GM18907 (cell line): ENCODE measurements around the gene LRRC3C.
"Not testable (repeated sequence)": the region's sequence is repeated elsewhere in the genome, so short reads cannot be mapped to it uniquely, and the experiment has no call there.

Experiments used
- ATAC-seq: cut with Tn5 transposase; IDR thresholded peaks from one replicate; pipeline ENCODE4 v1.9.1; 2021; ENCODE audit warnings: mild to moderate bottlenecking, moderate library complexity; ENCODE audit not compliant: unreplicated experiment

LRRC3C gene

DNA sequence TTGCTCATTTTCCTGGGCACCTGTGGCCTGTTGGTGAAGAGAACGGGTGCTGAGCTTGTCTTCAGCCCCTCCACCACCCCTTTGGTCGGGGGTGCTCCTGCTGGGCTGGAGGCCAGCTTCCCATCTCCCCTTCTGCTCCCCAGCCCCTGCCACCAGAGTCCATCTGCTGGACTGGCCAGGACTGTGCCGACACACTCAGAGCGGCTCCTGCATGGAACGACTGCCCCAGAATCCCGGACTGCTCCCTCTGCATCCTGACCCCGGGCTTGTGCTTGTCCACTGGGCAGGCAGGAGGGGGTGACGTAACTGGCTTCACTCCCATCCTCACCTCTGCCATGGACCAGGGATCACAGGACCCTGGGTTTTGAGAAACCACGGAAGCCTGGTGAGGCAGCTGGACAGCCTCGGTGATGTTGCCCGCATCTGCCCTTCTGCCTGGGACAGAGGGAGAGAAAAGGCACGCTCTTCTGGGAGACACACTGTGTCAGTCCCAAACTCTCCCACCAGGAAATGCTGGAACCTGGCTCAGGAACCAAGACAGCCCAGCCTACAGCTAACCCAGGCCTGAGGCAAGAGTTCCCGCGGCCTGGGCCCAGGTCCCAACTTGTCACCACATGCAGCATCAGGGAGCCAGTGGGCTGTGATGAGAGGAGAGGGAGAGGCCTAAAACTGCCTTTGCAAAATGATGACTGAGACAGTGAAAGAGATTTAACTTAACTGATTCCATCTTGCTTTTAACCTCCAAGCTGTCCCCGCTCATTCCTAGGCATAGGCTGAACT lies 19.2 kb downstream of the LRRC3C start:
- no peak for ATAC-seq

DNA sequence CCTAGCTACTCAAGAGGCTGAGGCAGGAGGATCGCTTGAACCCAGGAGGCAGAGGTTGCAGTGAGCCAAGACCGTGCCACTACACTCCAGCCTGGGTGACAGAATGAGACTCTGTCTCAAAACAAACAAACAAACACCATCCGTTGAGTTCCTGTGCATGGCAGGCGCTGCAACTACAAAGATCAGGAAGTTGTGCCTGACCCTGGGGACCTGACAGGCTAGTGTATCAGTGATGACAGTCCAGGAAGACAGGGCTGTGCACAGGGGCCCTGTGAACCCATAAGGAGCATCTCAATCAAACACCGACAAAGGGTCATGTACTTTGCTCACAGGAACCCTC lies 20.9 kb downstream of the LRRC3C start:
- ATAC-seq, result not testable (repeated sequence)

DNA sequence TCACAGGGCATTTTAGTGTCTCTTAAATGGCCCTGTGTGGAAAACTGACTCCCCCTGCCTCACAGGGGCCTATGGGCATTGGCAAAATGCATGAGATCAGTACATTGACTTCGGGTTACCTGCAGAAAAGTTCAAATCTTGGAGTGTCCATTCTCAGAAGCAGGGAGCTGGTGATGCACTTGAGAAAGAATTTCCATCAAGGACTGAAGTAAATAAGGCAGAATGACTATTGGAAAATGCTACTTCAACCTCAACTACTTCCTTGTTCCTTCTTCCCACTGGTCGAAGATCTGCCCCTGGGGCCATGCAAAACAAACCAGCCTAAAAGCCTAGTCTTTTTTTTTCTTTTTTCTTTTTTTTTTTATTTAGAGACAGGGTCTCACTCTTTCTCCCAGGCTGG lies 21.5 kb downstream of the LRRC3C start:
- ATAC-seq, result no peak

DNA sequence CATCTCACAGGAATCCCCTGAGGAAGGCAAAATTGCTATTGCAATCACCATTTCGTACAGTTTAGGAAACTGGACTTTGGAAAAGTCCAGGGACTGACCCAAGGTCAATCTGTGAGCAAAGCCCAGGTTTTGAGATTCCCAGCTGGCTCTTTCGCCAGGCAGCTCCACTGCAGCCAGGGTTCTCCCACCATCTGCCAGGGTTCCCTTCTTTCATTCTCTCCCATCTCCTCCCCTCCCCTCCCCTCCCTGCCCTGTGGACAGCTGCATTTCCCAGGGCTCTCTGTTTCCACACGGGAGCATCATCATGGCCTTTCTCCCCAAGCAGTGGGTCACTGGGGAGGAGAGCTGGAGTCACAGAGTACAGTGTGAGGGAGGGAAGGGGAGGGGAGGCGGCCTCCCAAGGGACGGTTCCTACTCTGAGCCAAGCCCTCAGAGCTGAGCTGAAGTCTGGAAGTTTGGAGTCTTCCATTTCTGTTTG lies 23.4 kb downstream of the LRRC3C start:
- ATAC-seq, result no peak

DNA sequence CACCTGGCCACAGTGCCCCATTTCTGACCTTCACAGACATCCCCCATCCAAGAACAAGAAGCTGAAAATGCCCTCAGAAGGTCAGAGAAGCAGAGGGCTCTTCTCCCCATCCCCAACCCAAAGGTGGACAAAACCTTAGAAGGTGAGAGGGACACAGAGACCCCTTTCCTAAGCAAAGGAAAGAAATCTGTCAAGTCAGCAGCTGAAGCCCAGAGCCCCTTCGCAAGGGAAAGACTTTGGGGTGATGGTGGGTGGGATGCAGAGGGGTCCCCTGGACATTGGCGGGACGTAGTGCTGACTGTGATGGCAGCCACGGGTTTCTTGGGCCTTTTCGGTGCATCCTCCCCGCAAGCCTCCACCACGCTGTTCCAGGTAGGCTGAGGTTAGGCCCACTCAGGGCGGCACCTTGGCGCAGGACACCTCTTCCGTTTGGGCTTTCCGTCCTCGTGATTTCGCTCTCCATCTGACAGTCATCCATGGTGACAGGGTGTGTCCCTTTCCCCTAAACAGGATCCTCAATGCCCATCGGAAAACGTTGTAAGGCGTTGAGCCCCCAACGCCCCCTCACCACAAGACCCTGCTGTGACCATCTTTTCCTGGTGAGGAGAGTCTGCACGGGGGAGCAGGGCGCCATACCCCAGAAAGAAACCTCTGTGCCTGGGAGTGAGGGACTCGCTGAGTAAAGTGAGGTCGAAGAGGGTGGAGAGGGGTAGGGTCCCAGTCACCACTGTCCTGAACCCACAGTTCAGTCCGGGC lies 24.6 kb downstream of the LRRC3C start:
- ATAC-seq, result peak; percentile 5

DNA sequence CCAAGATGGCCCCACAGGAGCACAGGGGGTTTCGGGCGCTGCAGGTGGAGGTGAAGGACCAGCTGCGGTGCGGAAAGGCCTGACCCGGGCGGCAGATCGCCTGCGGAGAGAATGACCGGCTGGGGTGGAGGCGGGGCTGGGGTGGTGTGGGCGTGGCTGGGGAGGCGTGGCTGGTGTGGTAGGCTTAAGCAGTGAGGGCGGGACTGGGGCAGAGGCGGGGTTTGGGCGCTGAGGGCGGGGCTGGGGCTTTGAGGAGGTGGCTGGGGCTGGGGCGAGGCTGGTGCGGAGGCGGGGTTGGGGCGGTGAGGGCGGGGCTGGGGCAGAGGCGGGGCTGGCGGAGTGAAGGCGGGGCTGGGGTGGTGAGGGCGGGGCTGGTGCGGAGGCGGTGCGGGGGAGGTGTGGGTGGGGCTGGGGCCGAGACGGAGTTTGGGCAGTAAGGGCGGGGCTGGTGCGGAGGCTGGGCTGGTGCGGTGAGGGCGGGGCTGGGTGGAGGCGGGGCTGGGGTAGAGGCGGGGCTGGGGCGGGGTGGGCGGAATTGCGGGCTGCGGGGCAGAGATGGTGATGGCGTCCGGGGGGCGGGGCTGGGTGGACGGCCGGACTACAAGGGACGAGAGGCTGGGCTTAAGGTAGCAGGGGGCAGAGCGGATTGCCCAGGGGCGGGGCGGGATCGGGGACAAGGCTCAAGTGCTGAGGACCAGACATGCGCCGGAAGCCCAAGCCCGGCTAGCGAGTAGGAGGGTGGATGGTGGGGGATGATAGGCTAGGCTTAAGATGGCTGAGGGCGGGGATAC lies 25.3 kb downstream of the LRRC3C start:
- peak; percentile 67 for ATAC-seq

DNA sequence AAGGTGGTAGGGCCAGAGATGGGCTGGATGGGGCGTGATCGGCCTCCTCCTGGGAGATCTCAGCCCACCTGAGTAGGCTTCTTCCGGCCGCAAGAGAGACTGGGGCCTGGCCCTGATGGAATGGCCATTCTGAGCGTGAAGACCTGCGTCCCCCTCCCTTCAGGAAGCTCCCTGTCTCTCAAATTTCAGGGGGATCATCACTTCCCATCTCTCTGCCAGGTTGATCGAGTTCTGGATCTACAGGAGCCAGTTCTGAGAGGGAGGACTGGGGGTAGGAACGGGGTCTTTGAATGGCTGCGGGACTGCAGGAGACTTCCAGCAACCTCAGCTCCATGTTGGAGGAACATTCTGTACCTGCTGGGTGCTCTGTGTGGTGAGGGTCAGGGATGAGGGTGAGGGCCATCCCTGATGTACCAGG lies 25.9 kb downstream of the LRRC3C start:
- ATAC-seq, result peak; percentile 5

DNA sequence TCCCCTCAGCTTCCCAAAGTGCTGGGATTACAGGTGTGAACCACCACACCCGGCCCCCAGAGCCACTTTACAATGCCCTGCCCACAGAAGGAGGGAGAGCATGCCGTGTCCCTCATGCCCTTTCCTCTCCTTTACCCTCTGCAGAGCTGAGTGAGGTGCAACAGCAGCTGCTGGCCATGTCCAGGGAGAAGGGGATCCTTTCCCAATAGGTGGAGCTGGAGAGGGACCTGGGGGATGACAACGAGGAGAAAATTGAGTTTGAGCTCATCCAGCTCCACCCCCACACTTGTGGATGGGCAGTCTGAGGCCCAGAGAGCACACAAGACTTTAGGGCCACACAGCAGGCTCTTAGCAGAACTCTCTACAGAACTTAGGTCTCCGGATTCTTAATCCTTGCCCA lies 27.3 kb downstream of the LRRC3C start:
- no peak for ATAC-seq

DNA sequence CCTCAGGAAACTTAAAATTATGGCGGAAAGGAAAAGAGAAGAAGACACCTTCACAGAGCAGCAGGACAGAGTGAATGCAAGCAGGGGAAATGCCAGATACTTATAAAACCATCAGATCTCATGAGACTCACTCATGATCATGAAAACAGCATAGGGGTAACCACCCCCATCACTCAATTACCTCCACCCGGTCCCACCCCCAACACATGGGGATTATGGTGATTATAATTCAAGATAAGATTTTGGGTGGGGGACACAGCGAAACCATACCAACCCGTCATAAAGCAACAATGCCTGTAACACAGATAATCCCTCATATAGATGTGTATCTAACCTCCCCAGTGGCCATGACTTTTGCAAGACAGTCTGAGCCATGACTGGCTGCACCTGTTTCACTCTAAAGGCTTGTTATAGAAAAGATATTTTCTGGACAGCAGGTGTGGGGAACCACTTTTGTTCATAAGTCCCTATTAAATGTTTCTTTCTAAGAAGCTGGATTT lies 28.2 kb downstream of the LRRC3C start:
- ATAC-seq, result no peak

DNA sequence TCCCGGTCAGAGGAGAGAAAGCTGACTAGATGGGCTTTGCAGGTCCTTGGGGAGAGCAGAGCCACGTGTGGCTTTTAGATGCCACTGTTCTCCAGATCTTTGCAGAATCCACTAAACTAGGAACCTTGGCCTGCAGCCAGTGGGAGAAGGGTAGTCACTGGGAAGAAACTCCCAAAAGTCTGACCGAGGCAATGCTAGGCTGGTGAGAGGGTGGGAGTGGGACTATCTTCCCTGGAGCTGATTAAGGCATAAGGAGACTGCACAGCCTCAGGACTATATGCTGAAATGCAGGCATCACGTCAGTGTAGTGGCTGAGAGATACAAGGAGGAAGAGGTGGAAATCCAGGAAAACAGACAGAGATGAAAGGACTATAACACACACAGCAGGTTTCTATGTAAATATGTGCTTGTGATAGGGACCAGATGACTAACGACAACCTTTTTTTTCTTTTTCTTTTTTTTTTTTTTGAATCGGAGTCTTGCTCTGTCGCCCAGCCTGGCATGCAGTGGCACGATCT lies 33.1 kb downstream of the LRRC3C start:
- ATAC-seq, result no peak

DNA sequence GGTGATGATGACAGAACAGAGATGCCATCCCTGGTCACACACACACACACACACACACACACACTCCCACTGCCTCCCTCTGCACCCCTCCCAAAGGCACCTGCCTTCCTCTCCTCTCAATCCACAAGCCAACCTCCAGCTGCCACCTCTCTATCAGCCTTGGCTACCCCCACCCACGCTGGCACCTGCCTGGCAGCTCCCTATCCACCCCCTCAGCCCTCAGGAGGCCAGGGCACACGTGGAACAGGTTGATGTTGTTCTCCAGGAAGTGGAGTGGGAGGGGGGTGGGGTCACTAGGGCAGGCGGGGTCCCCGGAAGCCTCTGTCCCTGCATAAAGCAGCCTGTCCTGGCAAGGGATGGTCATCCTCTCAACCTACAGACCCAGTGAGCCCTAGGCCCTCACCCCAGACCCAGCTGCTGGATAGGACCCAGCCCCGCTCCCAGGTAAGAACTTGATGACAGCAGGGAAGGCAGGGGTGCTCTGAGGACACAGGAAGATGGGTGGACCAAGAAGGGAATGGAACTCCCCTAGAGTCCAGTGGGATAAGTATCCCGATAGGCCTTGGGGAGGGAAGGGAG lies 35.2 kb downstream of the LRRC3C start, which contains the start of gene GSDMA:
GSDMA (plus strand) TSS at position 363 of the 579 bp plus-strand sequence. CDS start 2,684 bp downstream, outside the sequence.
- ATAC-seq, result no peak

DNA sequence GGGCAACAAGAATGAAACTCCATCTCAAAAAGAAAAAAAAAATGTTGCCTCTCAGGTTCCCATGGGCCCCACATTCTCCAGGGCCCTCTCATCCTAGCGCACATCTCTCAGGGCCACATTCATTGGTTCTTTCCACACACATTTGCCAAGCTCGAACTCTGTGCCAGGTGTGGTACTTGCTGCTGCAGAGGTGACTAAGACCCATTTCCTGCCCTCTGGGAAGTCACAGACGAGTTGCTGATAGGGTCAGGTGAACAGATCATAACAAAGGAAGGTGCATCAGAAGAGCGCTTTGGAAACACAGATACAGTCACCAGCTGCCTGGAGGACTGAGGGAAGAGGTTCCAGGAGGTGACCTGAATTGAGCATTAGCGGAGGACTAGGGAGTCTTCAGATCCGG lies 36.3 kb downstream of the LRRC3C start:
- ATAC-seq, result no peak

DNA sequence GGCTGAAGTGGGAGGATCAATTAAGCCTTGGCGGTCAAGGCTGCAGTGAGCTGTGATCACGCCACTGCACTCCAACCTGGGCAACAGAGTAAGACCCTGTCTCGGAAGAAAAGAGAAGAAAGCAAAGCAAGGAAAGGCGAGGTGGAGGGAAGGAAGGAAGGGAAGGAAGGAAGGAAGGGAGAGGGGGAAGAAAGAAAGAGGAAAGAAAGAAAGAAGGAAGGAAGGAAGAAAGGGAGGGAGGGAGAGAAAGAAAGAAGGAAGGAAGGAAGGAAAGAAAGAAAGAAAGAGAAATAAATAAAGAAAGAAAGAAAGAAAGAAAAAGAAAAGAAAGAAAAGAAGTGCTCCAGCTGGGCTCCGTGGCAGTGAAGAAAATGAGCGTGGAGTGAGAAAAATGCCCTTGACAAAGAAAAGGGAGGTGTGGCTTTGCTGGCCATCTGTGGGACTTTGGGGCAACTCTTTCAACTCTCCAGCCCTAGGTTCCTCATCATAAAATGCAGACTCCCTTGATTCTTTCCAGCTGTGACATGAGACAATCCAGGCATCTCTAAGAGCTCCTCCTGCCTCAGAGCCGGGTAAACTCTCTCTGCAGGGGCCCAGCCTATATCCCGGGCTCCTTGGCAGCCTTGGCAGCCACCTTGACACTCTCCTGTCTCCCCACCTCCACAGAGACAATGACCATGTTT lies 37.6 kb downstream of the LRRC3C start:
- ATAC-seq, result no peak

DNA sequence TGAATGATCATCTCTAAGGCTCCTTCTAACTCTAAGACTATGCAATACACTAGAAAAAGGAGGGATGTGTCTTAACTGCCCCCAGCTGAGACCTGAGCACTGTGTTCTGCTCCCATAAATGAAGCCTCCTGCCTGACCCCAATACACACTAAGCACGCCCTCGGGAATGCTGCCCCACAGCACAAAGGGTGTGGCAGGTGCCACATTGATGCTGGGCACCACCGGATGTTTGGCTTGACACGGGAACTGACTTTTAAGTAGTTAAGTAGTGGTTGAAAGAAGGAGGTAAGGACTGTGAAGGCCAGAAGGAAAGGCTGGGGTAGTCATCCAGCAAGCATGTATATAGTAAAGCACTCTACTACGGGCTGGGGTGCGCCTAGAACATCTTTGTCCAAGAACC lies 39.2 kb downstream of the LRRC3C start:
- no peak for ATAC-seq

DNA sequence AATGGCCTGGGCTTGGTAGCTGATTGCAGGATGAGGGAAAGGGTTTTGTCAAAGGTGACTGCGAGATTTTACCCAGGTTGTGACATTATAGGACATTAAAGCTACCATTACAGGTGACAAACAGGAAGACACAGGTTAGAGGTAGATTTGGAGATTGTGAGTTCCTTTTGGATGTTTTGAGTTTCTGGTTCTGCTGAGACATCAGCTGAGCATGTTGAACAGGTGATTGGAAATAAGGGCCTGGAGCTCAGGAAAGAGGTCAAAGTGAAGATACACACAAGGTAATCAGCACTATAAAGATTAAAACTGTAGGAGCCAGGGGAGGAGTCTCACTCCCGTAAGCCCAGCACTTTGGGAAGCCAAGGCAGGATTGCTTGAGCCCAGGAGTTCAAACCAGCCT lies 41.2 kb downstream of the LRRC3C start:
- no peak for ATAC-seq

DNA sequence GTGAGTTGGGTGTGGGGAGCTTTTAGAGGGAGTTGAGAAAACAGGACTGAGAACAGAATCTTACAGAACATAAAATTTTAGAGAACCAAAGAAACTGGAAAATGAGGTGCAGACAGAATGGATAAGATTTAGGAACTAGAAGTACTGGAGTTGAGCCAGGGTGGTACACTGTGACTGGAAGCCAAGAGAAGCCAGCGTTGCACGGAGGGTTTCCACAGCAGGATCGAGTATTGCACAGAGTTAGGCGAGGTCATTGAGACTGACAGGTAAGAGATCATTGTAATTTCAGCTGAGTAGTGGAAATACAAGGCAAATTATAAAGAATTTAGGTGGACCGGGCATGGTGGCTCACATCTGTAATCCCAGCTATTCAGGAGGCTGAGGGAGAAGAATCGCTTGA lies 41.8 kb downstream of the LRRC3C start:
- no peak for ATAC-seq

DNA sequence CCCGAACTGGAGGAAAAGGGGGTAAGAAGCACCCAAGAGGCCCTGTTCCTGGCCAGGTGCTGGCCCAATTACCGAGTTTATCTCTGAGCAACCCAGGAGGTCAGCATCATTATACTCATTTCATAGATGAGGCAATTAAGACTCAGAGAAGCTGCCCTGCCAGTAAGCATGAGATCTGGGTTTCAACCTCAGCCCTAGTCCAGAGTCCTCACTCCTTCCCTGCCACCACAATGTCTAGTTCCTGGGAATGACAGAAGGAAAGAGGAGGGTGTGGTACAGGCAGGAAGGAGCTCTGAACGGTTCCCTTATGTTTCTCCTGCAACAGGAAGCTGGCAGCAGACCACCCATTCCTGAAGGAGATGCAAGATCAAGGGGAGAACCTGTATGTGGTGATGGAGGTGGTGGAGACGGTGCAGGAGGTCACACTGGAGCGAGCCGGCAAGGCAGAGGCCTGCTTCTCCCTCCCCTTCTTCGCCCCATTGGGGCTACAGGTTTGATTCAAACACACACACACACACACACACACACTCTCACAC lies 42.7 kb downstream of the LRRC3C start:
- ATAC-seq, result no peak

DNA sequence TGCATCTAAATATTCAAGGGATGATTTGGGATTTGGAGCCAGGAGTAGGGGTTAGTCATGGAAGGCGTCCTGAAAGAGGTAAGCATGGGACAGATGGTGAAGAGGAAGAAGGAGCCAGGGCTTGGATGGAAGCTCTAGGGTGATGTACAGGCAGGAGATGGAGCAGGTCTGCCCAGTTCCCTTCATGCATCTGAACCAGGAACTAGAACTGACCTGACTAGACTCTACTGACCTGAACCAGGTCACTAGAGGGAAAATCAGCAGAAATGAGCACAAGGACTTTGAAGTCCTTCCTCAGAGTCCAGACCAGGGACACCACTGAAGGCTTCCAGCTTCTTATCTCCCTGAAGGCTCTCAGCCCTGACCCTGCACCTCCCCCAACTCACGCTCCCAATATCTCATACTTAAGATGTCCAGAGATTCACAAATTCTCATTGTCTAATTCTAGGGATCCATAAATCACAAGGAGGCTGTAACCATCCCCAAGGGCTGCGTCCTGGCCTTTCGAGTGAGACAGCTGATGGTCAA lies 43.6 kb downstream of the LRRC3C start:
- no peak for ATAC-seq

DNA sequence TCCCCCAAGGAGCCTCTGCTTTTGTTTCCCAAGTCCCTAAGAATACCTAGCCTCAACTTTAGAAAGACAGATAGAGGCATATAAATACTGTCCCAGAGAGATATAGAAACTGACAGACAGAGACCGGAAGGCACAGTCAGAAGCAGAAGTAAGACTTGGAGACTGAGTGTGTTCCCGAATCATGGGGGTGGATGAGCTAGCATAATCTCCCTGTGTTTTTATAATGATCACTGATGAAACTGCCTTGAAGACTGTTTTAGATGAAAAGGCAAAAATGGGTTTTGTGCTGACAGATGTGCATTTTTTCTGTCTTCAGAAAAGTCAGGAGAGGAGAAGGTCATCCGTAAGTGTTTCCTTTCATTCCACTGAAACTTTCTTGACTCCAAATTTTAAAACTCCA lies 44.7 kb downstream of the LRRC3C start:
- no peak for ATAC-seq

DNA sequence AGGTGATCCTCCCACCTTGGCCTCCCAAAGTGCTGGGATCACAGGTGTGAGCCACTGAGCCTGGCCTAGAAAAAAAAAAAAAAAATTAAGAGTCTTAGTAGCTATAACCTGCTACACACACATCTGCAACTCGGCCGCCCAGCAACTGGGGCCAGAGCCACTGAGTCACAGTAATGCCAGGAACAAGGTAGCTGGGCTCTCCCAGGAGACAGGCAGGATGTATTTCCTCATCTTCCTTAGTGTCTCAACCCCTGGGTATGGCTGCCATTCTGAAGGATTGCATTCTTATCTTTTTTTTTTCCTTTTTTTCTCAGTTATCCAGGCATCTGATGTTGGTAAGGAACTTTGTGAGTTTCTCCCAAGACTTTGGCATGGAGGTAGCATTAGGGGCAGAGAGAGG lies 46.0 kb downstream of the LRRC3C start:
- no peak for ATAC-seq
